ENCODE data around the gene TMC5. TPM values are rescaled to one million over a fixed set of nuclear protein-coding genes. Genes with fewer than 3 reads are reported as not detected.

Gene TMC5
- total RNA-seq, 1 donor from 2014 or later, result 0.33 TPM

GRCh38 chr16:19378511-19378910 lies 39.2 kb upstream of the TMC5 start:
- DNase-seq (ENCODE audit: low read depth), result no peak
- Histone ChIP-seq H3K36me3 (ENCODE audit: control insufficient read depth, insufficient read depth, low read length) (no peaks in the 10 kb centered on the region), H3K4me3 (ENCODE audit: low read depth, low read length) (no peak overlapping the region), H3K27me3 (ENCODE audit: control insufficient read depth, insufficient read depth, low read length) (peaks cover 4% of the 10 kb centered on the region)
- TF ChIP-seq CTCF (IDR thresholded peaks at IDR 0.05; ENCODE audit: insufficient read depth, low read length, poor library complexity, severe bottlenecking), result no peak

GRCh38 chr16:19379838-19380237 lies 37.8 kb upstream of the TMC5 start:
- Histone ChIP-seq H3K36me3 (ENCODE audit: control insufficient read depth, insufficient read depth, low read length) (no peaks in the 10 kb centered on the region), H3K27me3 (ENCODE audit: control insufficient read depth, insufficient read depth, low read length) (peaks cover 4% of the 10 kb centered on the region), H3K4me3 (ENCODE audit: low read depth, low read length) (no peak overlapping the region)
- DNase-seq (ENCODE audit: low read depth), result no peak
- no peak for TF ChIP-seq CTCF (IDR thresholded peaks at IDR 0.05; ENCODE audit: insufficient read depth, low read length, poor library complexity, severe bottlenecking)

DNA sequence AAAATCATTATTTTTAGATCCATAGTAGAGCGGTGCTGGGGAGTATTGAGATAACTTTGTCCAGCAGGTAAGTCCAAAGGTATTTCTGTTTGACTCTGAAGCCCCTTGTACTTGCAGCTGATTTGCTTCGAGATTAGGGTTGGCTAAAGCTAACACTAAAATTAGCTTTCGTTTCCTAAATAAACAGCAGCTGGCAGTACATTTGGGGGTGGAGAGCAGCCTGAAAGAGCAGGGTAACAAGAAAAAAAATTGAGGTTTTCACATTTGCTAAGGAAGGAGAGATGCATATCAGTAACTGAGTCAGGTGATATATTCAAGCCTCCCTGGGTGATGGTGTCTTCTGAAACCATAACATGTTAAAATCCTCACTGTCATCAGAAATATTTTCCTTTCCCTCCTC lies 37.4 kb upstream of the TMC5 start:
- no peak for DNase-seq (ENCODE audit: low read depth)
- Histone ChIP-seq H3K27me3 (ENCODE audit: control insufficient read depth, insufficient read depth, low read length) (peaks cover 4% of the 10 kb centered on the region), H3K4me3 (ENCODE audit: low read depth, low read length) (no peak overlapping the region), H3K36me3 (ENCODE audit: control insufficient read depth, insufficient read depth, low read length) (no peaks in the 10 kb centered on the region)
- no peak for TF ChIP-seq CTCF (IDR thresholded peaks at IDR 0.05; ENCODE audit: insufficient read depth, low read length, poor library complexity, severe bottlenecking)

DNA sequence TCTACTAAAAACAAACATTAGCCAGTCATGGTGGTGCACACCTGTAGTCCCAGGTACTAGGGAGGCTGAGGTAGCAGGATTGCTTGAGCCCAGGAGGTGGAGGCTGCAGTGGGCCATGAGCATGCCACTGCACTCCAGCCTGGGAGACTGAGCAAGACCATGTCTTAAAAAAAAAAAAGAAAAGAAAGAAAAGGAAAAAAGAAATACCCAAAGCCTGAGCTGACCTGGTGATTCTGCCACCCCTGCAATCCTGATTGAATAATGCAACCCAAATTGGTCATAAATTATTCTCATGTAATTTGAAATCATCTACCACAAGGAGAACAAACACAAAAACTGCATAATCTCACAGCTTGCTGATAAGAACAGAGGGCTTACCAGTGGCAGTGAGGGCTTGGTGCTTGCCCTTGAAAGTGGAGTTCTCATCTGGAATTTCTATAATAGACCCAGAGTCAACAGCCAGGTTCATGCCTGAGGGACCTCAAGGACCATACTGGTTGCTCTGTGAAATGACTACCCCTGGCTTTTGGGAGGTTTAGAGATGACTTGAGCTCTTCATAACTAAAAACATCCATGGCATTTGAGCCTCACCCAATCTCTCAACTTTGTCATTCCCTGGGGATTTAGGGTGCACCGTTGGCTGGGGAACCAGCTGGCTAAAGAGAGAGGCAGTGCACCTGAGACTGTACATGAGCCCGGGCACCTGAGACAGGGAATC lies 35.4 kb upstream of the TMC5 start:
- H3K27me3 ChIP-seq (ENCODE audit: control insufficient read depth, insufficient read depth, low read length), result peaks cover 4% of the 10 kb centered on the region
- H3K4me3 ChIP-seq (ENCODE audit: low read depth, low read length), result no peak overlapping the region
- no peak for DNase-seq (ENCODE audit: low read depth)
- TF ChIP-seq CTCF (IDR thresholded peaks at IDR 0.05; ENCODE audit: insufficient read depth, low read length, poor library complexity, severe bottlenecking), result no peak
- no peaks in the 10 kb centered on the region for H3K36me3 ChIP-seq (ENCODE audit: control insufficient read depth, insufficient read depth, low read length)

GRCh38 chr16:19382887-19383816 lies 34.5 kb upstream of the TMC5 start:
- H3K4me3 ChIP-seq (ENCODE audit: low read depth, low read length), result no peak overlapping the region
- TF ChIP-seq CTCF (IDR thresholded peaks at IDR 0.05; ENCODE audit: insufficient read depth, low read length, poor library complexity, severe bottlenecking), result no peak
- peaks cover 4% of the 10 kb centered on the region for H3K27me3 ChIP-seq (ENCODE audit: control insufficient read depth, insufficient read depth, low read length)
- H3K36me3 ChIP-seq (ENCODE audit: control insufficient read depth, insufficient read depth, low read length), result no peaks in the 10 kb centered on the region
- no peak for DNase-seq (ENCODE audit: low read depth)

Data from kidney epithelial cell (primary cell).